ENCODE data around the gene DPYSL4.

Gene DPYSL4

GRCh38 chr10:132195366-132196075 lies 8.8 kb downstream of the DPYSL4 start:
- DNase-seq (ENCODE audit: low read depth in 2 of 2): no peak

GRCh38 chr10:132196178-132197113 lies 9.7 kb downstream of the DPYSL4 start:
- DNase-seq (ENCODE audit: low read depth in 2 of 2): no peak

- no peak for DNase-seq (ENCODE audit: low read depth in 2 of 2)
These were observed 10.7 kb downstream of the DPYSL4 start for GRCh38 chr10:132197271-132198067.

- no peak for DNase-seq (ENCODE audit: low read depth in 2 of 2)
These were observed 11.3 kb downstream of the DPYSL4 start for GRCh38 chr10:132198068-132198370.

- no peak for DNase-seq (ENCODE audit: low read depth in 2 of 2)
These were observed 11.8 kb downstream of the DPYSL4 start for GRCh38 chr10:132198381-132199181.

GRCh38 chr10:132199268-132199853 lies 12.6 kb downstream of the DPYSL4 start:
- DNase-seq (ENCODE audit: low read depth in 2 of 2): no peak

GRCh38 chr10:132199854-132200311 lies 13.1 kb downstream of the DPYSL4 start:
- no peak for DNase-seq (ENCODE audit: low read depth in 2 of 2)

GRCh38 chr10:132200344-132201110 lies 13.8 kb downstream of the DPYSL4 start:
- no peak for DNase-seq (ENCODE audit: low read depth in 2 of 2)

- no peak for DNase-seq (ENCODE audit: low read depth in 2 of 2)
These were observed 14.6 kb downstream of the DPYSL4 start for GRCh38 chr10:132201111-132201969.

GRCh38 chr10:132202070-132202970 lies 15.6 kb downstream of the DPYSL4 start:
- DNase-seq (ENCODE audit: low read depth in 2 of 2): no peak

GRCh38 chr10:132203256-132204077 lies 16.7 kb downstream of the DPYSL4 start:
- DNase-seq (ENCODE audit: low read depth in 2 of 2): no peak

GRCh38 chr10:132204078-132204780 lies 17.5 kb downstream of the DPYSL4 start:
- DNase-seq (ENCODE audit: low read depth in 2 of 2): no peak

GRCh38 chr10:132204781-132205473 lies 18.2 kb downstream of the DPYSL4 start:
- no peak for DNase-seq (ENCODE audit: low read depth in 2 of 2)

- DNase-seq (ENCODE audit: low read depth in 2 of 2): no peak
These were observed 19.1 kb downstream of the DPYSL4 start for GRCh38 chr10:132205650-132206376.

- no peak for DNase-seq (ENCODE audit: low read depth in 2 of 2)
These were observed 19.6 kb downstream of the DPYSL4 start for GRCh38 chr10:132206377-132206745.

All from stimulated activated CD4-positive, alpha-beta T cell treated with anti-CD3 and anti-CD28 coated beads, Interleukin-1b, Interleukin-23, amount 100 ng/mL, for 4 hours (primary cell).